EL (cell line): ENCODE results near the gene IER5.
A peak's percentile ranks its signal among the peaks of the same experiment; 100 is the strongest.

Experiments
- DNase-seq: peaks from one replicate; pipeline ENCODE4 v3.0.0-alpha.2; 2016

The IER5 gene

GRCh38 chr1:181116819-181117390, 28.4 kb downstream of the IER5 start:
- no peak for DNase-seq

GRCh38 chr1:181117648-181118449, 29.3 kb downstream of the IER5 start:
- DNase-seq: peak; percentile 87

GRCh38 chr1:181119093-181119989, 30.8 kb downstream of the IER5 start:
- peak; percentile 53 for DNase-seq

GRCh38 chr1:181120924-181121323, 32.4 kb downstream of the IER5 start:
- DNase-seq: no peak

- DNase-seq: no peak
Observed at GRCh38 chr1:181121498-181121897, 33.0 kb downstream of the IER5 start.

- DNase-seq: no peak
Observed at GRCh38 chr1:181122222-181122621, 33.7 kb downstream of the IER5 start.

- no peak for DNase-seq
Observed at GRCh38 chr1:181123173-181123572, 34.7 kb downstream of the IER5 start.

- no peak for DNase-seq
Observed at GRCh38 chr1:181124291-181124751, 35.8 kb downstream of the IER5 start.

- DNase-seq: no peak
Observed at GRCh38 chr1:181126289-181126688, 37.8 kb downstream of the IER5 start.

GRCh38 chr1:181126871-181127587, 38.5 kb downstream of the IER5 start:
- no peak for DNase-seq

GRCh38 chr1:181127898-181128453, 39.5 kb downstream of the IER5 start:
- DNase-seq: no peak

- DNase-seq: no peak
Observed at GRCh38 chr1:181128592-181129497, 40.3 kb downstream of the IER5 start.

- DNase-seq: no peak
Observed at GRCh38 chr1:181129771-181130606, 41.5 kb downstream of the IER5 start.

GRCh38 chr1:181131255-181131941, 42.9 kb downstream of the IER5 start:
- no peak for DNase-seq

- no peak for DNase-seq
Observed at GRCh38 chr1:181133441-181133951, 45.0 kb downstream of the IER5 start.

GRCh38 chr1:181133969-181134418, 45.5 kb downstream of the IER5 start:
- DNase-seq: no peak

GRCh38 chr1:181134543-181135436, 46.3 kb downstream of the IER5 start:
- DNase-seq: peak; percentile 74

GRCh38 chr1:181135437-181135731, 46.9 kb downstream of the IER5 start:
- peak; percentile 62 for DNase-seq
